B cell (primary cell): ENCODE measurements around the gene TRPC6.

ENCODE experiments used
- EZH2 ChIP-seq: IDR thresholded peaks from 2 replicates; pipeline ENCODE4 v1.6.1; 2012; ENCODE audit warnings: borderline replicate concordance, low read depth, mild to moderate bottlenecking, moderate library complexity, low read length; ENCODE audit not compliant: insufficient read depth, poor library complexity, severe bottlenecking
- TF ChIP-seq, protein P1 (sequence below): fragments of 200-600 bp; IDR thresholded peaks from one replicate; pipeline ENCODE4 v1.8.0; 2022; ENCODE audit warnings: antibody characterized with exemption, mild to moderate bottlenecking

DNA sequence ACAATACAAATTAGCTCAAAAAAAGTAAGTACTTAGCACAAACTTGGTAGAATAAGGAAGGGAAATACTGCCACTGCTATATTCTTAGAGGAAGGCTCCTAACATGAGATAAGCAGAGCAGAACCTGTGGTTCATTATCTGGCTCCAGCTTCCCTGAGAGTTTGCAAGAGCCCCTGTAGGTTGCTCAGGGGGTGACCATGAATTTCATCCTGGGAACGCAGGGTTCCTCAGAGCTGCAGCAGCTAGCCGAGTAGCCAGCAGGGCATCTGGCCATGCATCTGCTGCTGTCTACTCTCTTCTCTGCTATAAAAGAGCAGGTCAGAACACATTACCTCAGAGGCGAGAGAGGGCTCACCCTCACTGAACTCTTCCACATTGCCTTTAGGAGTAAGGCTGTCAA is 67.3 kb downstream of the TRPC6 start:
- TF ChIP-seq EZH2 = no peak
- TF ChIP-seq, protein P1, sequence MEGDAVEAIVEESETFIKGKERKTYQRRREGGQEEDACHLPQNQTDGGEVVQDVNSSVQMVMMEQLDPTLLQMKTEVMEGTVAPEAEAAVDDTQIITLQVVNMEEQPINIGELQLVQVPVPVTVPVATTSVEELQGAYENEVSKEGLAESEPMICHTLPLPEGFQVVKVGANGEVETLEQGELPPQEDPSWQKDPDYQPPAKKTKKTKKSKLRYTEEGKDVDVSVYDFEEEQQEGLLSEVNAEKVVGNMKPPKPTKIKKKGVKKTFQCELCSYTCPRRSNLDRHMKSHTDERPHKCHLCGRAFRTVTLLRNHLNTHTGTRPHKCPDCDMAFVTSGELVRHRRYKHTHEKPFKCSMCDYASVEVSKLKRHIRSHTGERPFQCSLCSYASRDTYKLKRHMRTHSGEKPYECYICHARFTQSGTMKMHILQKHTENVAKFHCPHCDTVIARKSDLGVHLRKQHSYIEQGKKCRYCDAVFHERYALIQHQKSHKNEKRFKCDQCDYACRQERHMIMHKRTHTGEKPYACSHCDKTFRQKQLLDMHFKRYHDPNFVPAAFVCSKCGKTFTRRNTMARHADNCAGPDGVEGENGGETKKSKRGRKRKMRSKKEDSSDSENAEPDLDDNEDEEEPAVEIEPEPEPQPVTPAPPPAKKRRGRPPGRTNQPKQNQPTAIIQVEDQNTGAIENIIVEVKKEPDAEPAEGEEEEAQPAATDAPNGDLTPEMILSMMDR = no peak
